HG03460 (cell line): ENCODE data around the gene UCKL1.
"Not testable (repeated sequence)": the region's sequence is repeated elsewhere in the genome, so short reads cannot be mapped to it uniquely, and the experiment has no call there.

Source experiments
- ATAC-seq: cut with Tn5 transposase; IDR thresholded peaks from one replicate; pipeline ENCODE4 v1.9.1; 2021; ENCODE audit not compliant: unreplicated experiment

The UCKL1 gene

GRCh38 chr20:63924241-63924640 is 32.0 kb downstream of the UCKL1 start:
- ATAC-seq: no peak

GRCh38 chr20:63923651-63924050 is 32.6 kb downstream of the UCKL1 start:
- ATAC-seq: no peak

- ATAC-seq: no peak
Measured at GRCh38 chr20:63920226-63920625, 36.0 kb downstream of the UCKL1 start.

- ATAC-seq: no peak
Measured at GRCh38 chr20:63919130-63919529, 37.1 kb downstream of the UCKL1 start.

GRCh38 chr20:63917811-63918210 is 38.4 kb downstream of the UCKL1 start:
- ATAC-seq: no peak

- ATAC-seq: not testable (repeated sequence)
Measured at GRCh38 chr20:63916371-63916939, 39.8 kb downstream of the UCKL1 start.

- ATAC-seq: no peak
Measured at GRCh38 chr20:63915471-63915870, 40.7 kb downstream of the UCKL1 start.

GRCh38 chr20:63913768-63914167 is 42.4 kb downstream of the UCKL1 start:
- ATAC-seq: no peak

GRCh38 chr20:63911176-63911575 is 45.0 kb downstream of the UCKL1 start:
- no peak for ATAC-seq

GRCh38 chr20:63908008-63908682 is 48.1 kb downstream of the UCKL1 start:
- ATAC-seq: no peak

- ATAC-seq: no peak
Measured at GRCh38 chr20:63903796-63904561, 52.2 kb downstream of the UCKL1 start.

- no peak for ATAC-seq
Measured at GRCh38 chr20:63900413-63900812, 55.8 kb downstream of the UCKL1 start.

GRCh38 chr20:63898882-63899558 is 57.2 kb downstream of the UCKL1 start:
- no peak for ATAC-seq

- ATAC-seq: no peak
Measured at GRCh38 chr20:63897978-63898561, 58.1 kb downstream of the UCKL1 start.

- ATAC-seq: no peak
Measured at GRCh38 chr20:63896264-63897105, 59.7 kb downstream of the UCKL1 start.

GRCh38 chr20:63895952-63896263 is 60.3 kb downstream of the UCKL1 start:
- no peak for ATAC-seq

- ATAC-seq: no peak
Measured at GRCh38 chr20:63895202-63895951, 60.8 kb downstream of the UCKL1 start.

GRCh38 chr20:63894358-63895201 is 61.6 kb downstream of the UCKL1 start, which contains the start of gene DNAJC5:
TSS of gene DNAJC5 (plus strand) at chr20:63895126. CDS start at chr20:63928346, 33,220 bp downstream.
- ATAC-seq: peak; percentile 79

- ATAC-seq: no peak
Measured at GRCh38 chr20:63893999-63894357, 62.2 kb downstream of the UCKL1 start.
